NCI-H510A (cell line): ENCODE results near the gene CCDC178.
"Not testable (repeated sequence)": the region's sequence is repeated elsewhere in the genome, so short reads cannot be mapped to it uniquely, and the experiment has no call there.

ENCODE experiments used
- DNase-seq: peaks from one replicate; lab custom pipeline; 2025; lab: John Stamatoyannopoulos, UW

The CCDC178 gene

GRCh38 chr18:33356735-33357134 lies 83.8 kb downstream of the CCDC178 start:
- no peak for DNase-seq

DNA sequence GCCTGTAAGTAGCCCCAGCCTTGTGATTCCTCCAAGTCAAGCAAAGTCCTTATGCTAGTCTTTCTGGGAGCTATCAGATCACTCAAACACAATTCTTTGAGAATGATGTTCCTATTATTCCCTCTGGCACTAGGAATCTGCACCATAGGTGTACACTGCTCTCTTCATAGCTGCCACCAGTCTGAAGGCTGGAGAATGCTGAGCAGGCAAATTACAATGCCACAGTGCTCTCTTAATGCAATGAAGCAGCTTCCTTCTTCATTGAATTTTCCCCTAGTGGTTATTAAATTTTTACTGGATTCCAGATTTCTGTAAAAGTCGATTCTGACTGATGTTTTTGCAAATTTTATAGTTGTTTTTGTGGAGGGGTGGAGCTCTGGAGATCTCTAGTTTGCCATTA lies 84.8 kb downstream of the CCDC178 start:
- DNase-seq: no peak

DNA sequence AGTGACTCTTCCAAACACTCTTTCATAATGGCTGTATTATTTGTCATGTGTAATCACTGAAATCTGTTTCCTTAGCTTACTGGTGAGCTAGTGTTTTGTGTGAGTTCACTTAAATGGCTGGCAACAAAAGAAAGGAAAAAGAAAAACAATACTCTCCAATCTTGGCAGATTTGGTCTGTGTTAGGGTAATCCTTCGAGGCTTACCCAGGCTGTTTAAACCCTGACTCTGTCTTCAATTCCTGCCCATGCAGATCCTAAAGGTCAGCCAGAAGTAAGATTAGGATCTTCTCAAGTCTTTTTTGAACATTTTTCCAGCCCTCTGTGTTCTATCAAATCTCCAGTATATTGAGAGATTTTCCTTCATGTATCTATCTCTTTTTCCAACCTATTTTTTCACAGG lies 85.3 kb downstream of the CCDC178 start:
- DNase-seq: no peak

DNA sequence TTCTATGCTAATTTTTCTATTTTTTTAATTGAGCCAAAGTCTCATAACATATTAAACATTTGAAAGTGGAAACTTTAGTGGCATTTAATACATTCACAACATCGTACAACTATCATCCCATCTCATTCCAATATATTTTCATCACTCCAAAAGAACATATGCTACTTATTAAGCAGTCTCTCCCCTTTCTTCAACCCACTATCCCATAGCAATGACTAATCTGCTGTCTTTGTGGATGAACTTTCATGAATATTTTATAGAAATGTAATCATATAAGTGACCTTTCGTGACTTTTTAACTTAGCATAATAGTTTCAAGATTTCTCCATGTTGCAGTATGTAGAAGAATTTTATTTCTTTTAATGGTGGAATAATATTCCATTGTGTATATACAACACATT lies 90.3 kb downstream of the CCDC178 start:
- DNase-seq: no peak

DNA sequence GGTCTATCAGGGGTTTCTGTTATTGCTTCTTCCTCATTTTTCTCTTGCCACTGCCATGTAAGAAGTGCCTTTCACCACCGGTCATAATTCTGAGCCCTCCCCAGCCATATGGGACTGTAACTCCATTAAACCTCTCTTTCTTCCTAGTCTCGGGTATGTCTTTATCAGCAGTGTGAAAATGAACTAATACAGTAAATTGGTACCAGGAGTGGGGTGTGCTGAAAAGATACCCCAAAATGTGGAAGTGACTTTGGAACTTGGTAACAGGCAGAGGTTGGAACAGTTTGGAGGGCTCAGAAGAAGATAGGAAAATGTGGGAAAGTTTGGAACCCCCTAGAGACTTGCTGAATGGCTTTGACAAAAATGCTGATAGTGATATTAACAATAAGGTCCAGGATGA lies 100.8 kb downstream of the CCDC178 start:
- DNase-seq: not testable (repeated sequence)

DNA sequence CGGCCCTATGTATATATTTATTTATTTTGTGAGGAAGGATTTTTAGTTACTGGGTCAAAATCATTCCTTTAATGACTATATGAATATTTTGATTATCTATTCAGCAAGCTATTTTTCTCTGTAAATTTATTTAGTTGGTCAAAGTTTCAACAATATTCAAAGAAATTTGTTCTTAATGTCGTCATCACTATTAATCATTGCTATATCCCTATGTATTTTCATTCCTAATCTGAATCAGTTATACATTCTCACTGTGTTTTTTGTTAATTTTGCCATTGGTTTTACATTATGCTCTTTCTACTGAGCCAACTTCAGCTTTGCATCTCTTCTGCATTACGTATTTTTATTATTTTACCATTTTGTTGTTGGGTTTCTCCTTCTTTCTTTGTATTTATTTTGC lies 105.7 kb downstream of the CCDC178 start:
- no peak for DNase-seq

- no peak for DNase-seq
Observed at GRCh38 chr18:33330711-33331110, 109.8 kb downstream of the CCDC178 start.

GRCh38 chr18:33326975-33327374 lies 113.5 kb downstream of the CCDC178 start:
- DNase-seq: no peak

DNA sequence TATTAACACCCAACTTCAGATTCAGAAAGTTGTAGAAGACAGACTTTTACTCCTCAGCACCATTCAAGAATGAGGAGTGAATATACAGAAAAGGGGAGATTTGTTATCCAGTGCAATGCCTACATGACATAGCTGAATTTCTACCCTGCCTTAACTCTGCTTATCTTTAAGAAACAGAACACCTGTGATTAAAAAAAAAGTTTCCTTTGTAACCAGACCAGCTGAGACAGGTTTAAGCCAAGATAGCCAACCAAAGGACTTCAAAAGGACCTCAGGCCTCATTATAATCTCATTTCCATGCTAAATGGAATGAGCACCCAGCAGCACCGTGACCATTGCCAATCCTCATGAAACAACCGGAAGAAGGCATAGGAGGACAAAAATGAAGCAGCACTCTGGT lies 122.9 kb downstream of the CCDC178 start:
- no peak for DNase-seq

DNA sequence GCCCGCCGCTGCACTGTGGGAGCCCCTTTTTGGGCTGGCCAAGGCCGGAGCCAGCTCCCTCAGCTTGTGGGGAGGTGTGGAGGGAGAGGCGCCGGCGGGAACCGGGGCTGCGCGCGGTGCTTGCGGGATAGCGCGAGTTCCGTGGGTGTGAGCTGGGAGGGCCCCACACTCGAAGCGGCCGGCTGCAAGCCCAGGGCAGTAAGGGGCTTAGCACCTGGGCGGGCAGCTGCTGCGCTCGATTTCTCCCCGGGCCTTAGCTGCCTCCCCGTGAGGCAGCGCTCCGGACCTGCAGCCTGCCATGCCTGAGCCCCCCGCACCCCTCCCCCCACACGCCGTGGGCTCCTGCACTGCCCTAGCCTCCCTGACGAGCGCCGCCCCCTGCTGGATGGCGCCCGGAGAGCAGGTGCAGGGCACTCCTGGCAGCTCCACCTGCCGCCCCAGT lies 124.4 kb downstream of the CCDC178 start:
- no peak for DNase-seq

DNA sequence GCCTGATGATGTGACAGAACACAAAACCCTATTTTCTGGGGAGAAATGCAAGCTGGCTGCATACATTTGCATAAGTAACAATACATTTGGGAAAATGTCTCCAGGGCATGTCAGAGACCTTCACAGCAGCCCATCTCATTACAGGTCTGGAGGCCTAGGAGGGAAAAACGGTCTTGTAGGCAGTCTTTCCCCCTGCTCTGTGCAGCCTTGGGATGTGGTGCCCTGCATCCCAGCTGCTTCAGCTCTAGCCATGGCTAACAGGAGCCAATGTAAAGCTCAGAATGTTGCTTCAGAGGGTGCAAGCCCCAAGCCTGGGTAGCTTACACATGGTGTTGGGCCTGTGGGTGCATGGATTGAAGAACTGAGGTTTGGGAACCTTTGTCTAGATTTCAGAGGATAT lies 133.0 kb downstream of the CCDC178 start:
- DNase-seq: no peak

GRCh38 chr18:33304277-33304676 lies 136.2 kb downstream of the CCDC178 start:
- DNase-seq: no peak

GRCh38 chr18:33291539-33291938 lies 149.0 kb downstream of the CCDC178 start:
- no peak for DNase-seq

DNA sequence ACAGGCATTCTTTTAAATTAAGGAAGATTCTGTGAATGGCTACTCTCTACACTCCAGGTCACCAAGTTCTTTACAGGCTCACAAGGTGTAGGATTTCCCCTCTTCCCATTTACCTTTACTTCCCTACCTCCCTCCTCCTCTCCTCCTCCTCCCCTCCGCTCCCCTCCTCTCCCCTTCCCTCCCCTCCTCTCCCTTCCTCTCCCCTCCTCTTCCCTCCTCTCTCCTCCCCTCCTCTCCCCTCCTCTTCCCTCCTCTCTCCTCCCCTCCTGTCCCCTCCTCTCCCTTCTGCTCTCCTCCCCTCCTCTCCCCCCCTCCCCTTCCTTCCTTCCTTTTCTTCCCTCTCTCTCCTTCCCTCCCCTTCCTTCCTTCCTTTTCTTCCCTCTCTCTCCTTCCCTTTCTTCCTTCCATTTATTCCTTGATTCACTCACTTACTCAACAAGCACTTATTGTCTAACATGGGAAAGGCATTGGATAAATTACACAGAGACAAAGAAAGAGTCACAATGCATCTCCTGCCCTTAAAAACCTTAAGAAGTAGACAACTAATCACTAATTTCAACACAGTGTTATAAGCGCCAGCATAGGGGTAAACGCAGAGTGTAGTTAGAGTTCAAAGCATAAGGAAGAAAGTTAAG lies 152.3 kb downstream of the CCDC178 start:
- DNase-seq: no peak

GRCh38 chr18:33282709-33283333 lies 157.7 kb downstream of the CCDC178 start:
- DNase-seq: no peak

- no peak for DNase-seq
Observed at GRCh38 chr18:33282142-33282541, 158.4 kb downstream of the CCDC178 start.

DNA sequence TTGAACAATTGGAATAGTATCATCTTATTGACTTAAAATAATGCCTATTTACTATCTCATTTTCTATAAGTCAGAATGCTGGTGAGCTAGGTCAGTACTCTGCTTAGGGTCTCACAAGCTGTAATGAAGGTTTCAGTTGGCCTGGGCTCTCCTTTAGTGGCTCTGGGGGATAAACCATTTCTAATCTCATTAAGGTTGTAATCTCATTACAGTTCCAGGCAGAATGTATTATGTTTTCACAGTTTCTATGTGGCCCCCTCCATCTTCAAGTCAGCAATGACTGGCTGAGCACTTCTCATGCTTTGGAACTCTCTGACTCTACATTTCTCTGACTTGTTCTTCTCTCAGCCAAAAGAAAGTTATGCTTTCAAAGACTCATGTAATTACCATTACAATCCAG lies 163.1 kb downstream of the CCDC178 start:
- DNase-seq: no peak

DNA sequence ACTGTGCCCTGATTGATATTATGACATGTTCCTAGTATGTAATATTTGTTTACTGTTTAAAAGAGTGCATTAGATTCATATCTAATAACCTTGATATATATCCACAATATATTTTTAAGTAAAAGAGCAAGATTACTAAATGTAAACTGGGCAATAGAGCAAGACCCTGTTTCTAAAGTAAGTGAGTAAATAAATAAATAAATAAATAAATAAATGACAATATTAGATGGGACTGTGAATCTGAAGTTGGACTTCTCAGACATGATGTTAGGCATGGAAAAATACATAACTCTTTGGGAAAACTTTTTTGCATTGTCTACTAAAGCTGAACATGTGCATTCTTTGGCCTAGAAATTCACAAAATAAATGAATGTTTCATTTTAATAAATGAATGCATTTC lies 164.7 kb downstream of the CCDC178 start:
- DNase-seq: no peak

- no peak for DNase-seq
Observed at GRCh38 chr18:33270297-33270696, 170.2 kb downstream of the CCDC178 start.

DNA sequence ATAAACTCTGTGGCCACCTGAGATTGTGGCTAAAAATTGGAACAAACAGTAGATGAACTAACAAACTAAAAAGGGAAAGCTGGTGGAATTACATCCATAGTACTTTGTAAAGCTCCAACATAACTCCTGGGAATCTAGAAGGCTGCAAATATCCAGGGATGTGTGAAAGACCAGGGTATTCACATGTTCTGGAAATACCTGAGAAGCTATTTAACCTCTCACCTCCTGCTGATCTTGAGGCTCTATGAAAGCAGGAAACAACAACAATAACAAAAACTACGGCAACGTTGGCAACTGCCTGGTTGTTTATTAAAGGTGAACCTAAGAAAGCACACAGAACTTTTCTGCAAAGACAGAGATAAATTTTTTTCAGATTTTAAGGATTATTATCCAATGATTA lies 171.3 kb downstream of the CCDC178 start:
- no peak for DNase-seq

- no peak for DNase-seq
Observed at GRCh38 chr18:33264566-33264965, 176.0 kb downstream of the CCDC178 start.

GRCh38 chr18:33239298-33239697 lies 201.2 kb downstream of the CCDC178 start:
- no peak for DNase-seq

- DNase-seq: no peak
Observed at GRCh38 chr18:33232318-33232626, 208.2 kb downstream of the CCDC178 start.
